GM21528 (cell line): ENCODE data around the gene PI16.
A peak's percentile ranks its signal among the peaks of the same experiment; 100 is the strongest.

ENCODE experiments used
- ATAC-seq: cut with Tn5 transposase; IDR thresholded peaks from one replicate; pipeline ENCODE4 v1.9.1; 2021; ENCODE audit warnings: mild to moderate bottlenecking, moderate library complexity; ENCODE audit not compliant: unreplicated experiment, low FRiP score

The PI16 gene, protein sequence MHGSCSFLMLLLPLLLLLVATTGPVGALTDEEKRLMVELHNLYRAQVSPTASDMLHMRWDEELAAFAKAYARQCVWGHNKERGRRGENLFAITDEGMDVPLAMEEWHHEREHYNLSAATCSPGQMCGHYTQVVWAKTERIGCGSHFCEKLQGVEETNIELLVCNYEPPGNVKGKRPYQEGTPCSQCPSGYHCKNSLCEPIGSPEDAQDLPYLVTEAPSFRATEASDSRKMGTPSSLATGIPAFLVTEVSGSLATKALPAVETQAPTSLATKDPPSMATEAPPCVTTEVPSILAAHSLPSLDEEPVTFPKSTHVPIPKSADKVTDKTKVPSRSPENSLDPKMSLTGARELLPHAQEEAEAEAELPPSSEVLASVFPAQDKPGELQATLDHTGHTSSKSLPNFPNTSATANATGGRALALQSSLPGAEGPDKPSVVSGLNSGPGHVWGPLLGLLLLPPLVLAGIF

DNA sequence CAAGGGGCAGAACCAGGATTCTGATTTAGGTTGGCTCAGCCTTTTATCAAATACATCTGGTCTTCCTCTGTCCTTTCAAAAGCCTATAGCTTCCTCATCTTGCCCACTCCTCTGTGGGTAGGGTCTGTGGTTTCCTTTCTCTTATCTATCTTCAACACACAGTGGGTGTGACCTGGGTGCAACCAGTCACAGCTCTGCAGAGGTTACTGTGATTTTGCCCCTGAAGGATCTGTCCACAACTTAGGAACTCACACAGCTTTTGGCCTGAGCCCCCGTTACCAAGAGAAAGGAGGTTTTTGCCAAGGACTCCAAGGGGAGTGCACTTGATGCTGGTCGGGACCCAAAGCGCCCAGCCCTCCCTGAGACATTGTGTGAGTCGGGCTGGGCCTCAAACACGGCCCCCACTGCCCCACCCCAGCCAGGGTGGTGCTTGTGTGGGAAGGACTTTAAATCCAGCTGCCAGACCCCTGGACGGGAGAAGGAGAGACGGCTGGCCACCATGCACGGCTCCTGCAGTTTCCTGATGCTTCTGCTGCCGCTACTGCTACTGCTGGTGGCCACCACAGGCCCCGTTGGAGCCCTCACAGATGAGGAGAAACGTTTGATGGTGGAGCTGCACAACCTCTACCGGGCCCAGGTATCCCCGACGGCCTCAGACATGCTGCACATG, at the start of gene PI16:
TSS of gene PI16 (plus strand) at position 477 of the 670 bp plus-strand sequence. CDS start at position 500, 23 bp downstream.
- ATAC-seq: no peak

DNA sequence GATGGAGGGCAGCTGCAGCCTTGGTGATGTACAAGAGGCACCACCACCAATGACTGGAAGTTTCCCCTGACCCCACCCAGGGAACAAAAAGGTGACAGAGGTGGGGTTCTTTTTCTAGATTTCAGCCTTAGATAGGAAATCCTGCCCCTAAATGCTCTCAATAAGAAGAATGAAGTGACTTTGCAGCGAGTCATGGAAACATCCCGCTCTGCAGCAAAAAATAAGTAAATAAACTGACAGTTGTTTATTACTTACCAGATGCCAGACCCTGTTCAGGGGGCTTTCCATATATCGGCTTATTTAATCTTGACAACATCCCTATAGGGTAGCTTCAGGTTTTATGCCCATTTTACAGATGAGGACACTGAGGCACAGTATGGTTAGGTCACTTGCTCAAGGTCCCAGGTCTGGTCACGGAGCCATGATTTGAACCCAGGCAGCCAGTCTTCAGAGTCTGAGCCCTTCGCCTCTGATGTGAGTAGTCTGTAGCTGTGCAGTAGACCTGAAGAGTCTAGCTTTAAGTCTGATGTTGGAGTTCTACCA, 49.6 kb upstream of the PI16 start:
- ATAC-seq: no peak

DNA sequence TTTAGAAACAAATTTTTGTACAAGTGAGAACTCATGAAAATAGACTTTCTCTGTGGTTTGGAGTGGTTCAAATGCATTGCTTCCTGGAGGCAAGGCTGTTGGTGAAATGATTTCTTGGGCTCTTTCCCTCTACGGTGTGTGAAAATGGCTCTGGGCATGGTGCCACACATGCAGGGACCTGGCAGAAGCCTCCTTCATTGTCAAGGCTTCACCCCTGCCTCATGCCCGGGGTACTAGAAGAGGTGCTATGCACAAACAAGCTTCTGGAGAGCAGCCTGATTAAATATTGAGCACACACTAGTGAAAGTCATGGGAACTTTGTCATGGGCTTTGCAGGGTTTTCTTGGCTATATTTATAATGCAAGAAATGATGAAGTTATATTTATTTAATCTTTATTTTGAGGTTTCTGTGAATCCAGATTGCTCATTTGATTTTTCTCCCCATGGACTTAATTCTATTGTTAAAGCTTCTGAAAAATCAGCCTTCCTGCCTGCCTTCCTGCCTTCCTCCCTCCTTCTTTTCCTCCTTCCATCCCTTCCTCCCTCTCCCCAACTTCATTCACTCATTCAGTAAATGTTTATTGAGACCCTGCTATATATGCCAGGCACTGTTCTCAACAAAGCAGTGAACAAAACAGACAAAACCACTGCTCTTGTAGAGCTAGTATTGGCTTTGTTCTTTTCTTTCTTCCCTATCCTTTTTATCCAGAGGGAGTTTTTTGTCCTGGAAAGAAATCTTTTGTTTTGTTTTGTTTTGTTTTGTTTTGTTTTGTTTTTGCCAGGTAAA, 47.8 kb upstream of the PI16 start:
- no peak for ATAC-seq

DNA sequence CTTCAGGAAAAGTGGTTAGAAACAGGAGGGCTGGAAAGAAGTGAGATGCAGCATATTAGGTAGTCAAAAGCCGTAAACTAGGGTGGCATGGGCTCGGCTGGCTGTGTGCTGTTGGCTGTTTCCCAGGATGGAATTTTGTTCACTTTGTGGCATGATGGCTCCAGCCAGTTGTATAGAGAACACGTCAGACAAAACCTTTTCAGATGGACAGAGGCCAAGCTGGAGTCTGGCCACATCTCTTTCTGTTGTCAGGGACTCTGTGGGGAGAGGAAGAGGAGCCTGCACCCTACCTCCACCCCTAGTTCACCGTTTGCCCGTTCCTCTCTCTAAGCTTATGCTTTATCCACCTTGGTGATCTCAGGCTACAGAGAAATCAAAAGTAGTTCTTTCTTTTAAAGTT, 46.8 kb upstream of the PI16 start:
- no peak for ATAC-seq

DNA sequence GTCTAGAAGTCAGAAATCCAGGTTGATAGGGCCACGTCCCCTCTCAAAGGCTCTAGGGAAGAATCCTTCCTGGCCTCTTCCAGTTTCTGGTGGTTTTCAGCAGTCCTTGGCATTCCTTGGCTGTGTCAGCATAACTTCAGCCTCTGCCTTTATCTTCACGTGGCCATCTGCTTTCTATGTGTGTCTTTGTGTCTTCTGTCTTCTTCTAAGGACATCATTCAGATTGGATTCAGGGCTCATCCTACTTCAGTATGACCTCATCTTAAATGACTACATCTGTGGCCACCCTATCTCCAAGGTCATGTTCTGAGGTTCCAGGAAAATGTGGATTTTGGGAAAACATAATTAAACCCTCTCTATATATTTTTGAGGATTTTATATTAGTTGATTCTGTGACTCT, 45.8 kb upstream of the PI16 start:
- ATAC-seq: no peak

DNA sequence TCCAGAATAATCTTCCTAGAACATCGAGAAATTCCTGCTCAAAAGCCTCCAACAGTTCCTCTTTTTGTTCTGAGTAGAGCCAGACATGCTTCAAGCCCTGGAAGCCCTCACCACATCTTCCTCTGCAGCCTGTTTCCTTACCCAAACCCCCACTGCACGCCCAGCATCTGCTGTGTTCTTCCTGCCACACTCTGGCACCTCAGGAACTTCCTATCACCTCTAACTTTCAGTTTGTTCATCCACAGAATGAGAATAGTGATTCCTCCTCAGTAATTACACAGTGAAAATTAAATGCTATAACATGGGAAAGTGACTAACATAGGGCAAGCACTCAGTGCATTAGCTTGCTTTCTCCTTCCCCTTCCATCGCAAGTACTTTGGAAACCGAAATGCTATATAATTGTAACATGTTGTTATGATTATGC, 42.5 kb upstream of the PI16 start:
- peak; percentile 31 for ATAC-seq

DNA sequence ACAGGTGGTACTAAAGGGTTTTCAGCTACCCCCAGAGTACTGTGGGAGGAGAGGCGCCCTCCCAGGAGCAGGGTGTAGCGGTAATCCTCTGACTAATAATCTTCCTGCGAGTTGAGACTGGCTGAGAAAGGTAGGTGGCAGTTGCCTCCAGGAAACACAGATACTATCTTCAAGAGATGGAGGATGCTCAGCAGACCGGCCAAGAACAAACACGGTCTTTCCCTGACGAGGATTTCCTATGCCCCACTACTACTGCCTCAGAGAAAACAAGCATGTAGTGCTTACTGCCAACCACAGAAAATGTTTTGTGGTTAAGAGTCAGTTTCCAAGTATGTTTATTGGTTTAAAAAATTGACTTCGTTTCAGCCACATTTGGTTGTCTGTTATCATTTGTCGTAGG, 42.0 kb upstream of the PI16 start:
- ATAC-seq: peak; percentile 92

DNA sequence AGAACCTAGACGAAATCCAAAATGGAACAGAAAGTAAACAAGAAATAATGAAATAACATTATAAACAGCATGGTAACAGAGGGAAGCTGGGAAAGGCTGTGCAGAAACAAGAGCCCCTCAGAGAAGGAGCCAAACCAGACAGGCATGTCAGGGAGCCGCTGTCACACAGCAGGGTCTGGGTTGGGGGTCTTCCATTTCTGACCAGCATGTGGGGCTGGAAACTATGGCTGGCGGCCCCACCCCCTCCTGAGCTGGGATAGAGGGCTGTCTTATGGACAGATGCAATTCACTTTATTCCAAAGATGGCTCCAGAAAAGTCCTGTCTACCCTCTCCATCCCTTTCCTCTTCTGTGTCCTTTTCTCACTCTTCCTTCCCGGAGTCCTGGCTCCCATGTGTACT, 41.5 kb upstream of the PI16 start:
- no peak for ATAC-seq

DNA sequence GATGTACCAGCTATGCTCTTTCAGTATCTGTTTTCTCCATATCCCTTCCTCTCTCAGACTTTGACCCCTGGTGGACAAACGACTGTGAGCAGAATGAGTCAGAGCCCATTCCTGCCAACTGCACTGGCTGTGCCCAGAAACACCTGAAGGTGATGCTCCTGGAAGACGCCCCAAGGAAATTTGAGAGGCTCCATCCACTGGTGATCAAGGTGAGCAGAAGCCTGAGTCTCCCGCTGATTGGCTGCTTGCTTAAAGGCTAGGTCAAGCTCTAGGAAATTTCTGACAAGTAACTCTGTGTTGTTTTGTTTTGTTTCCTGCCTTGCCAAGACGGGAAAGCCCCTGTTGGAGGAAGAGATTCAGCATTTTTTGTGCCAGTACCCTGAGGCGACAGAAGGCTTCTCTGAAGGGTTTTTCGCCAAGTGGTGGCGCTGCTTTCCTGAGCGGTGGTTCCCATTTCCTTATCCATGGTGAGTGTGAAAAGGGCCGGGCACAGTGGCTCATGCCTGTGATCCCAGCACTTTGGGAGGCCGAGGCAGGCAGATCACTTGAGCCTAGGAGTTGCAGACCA, 40.2 kb upstream of the PI16 start:
- no peak for ATAC-seq

DNA sequence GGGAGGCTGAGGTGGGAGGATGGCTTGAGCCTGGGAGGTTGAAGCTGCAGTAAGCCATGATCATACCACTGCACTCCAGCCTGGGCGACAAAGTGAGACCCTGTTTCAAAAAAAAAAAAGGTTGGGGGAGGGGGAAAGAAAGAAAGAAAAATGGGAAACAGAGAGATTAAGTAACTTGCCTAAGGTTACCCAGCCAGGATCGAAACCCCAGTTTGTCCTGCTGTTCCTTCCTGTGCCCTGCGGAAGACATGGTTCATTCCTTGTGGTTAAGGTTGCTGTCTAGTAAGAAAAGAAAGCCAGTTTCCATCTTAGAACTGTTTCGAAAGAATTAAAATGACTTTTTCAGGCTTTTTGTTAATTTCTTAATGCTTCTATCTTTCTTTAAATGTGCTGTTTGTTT, 38.9 kb upstream of the PI16 start:
- ATAC-seq: no peak

DNA sequence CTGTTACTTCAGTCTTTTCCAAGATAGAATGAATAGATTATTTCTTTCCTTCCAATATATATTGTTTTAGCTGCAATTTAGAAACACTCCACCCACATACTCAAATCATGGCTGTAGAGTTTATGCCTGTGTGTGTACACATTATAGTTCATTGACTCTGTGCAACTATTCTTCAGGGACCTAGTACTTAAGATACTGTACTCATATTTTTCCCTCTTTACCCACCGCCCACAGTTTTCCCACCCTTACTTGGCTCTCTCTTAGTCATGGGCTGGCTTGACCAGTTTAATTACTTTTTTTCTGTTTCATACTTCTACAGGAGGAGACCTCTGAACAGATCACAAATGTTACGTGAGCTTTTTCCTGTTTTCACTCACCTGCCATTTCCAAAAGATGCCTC, 38.4 kb upstream of the PI16 start:
- no peak for ATAC-seq

DNA sequence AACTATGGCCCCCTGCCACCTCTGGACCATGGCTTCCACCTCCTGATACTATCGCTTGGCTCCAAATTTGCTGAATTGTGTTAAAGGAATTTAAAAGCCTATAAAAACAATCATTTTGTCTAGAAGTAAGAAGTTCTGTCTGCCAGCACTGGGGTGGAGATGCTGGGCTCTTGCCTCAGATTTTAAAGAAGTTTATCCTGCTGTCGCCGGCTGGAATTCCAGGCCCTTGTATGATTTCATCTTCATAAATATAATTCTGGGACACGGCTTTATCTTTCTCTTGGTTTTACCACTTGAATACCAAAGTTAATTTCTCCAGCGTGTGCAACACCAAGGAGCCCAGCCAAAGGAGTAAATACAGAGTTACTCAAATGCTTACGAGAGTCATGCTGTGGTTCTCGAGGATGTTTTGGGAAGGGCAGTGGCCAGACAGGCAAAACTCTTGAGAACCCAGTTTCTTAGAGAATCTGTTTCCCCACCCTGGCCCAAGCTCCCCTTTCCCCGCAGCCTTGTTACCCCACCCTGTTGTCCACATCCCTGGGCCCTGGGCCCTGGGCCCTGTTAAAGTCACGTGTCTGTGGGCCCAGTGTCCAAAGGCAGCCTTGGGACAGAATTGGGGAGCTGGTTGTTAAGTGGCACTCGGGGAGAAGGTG, 36.9 kb upstream of the PI16 start:
- ATAC-seq: no peak

DNA sequence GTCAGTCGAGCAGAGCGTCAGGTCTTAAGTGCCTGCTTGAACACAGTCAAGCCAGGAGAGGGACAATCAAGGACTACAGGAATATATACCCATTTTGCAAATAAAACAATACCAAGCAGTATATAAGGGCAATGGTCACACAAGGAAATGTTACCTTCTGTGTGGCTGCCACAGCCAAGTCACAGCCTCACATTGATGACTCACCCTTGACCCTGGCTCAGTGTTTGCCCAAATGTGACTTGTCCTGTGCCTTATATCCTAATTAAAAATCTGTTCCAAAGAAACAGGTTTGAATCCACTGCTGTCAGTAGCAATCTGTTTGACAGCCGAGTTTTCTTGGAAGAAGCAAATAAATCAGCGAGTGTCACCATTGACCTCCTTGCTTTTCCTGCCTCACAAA, 34.5 kb upstream of the PI16 start:
- no peak for ATAC-seq

DNA sequence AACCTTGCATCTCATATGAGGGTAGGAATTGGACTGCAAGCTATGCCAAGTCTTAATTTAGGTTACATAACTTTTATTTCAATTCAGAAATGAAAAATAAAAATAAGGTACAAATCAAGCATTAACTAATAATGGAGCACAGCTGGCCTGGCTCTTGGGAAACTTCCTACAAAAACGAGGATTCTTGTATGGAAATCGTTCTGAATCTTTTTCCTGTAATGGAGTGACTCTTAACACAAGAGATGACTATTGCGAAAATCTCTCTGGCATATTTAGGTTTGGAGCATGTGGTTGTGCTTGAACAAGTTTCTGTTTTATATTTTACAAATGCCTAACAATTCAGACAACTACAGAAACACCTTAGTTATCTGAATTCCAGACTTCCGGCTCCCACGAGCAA, 34.0 kb upstream of the PI16 start:
- ATAC-seq: no peak

DNA sequence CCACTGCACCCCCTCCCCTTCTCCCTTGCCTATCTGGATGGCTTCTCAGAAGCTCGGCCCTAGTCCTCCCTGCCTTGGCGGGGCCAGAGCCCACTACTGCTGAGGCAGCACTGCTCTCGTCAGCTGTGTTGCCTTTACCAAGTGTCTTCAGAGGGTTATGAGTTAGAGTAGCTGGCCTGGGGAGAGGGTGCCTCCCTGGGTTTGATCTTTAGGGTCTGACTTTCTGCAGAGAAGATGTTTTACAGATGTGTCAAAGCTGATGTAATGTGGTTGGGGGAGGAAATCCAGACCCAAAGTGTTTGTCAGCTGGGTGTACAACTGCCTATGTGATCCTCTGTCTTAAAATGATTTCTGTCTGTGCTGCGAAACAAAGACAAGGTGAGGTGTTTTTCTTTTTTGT, 30.4 kb upstream of the PI16 start:
- ATAC-seq: no peak

DNA sequence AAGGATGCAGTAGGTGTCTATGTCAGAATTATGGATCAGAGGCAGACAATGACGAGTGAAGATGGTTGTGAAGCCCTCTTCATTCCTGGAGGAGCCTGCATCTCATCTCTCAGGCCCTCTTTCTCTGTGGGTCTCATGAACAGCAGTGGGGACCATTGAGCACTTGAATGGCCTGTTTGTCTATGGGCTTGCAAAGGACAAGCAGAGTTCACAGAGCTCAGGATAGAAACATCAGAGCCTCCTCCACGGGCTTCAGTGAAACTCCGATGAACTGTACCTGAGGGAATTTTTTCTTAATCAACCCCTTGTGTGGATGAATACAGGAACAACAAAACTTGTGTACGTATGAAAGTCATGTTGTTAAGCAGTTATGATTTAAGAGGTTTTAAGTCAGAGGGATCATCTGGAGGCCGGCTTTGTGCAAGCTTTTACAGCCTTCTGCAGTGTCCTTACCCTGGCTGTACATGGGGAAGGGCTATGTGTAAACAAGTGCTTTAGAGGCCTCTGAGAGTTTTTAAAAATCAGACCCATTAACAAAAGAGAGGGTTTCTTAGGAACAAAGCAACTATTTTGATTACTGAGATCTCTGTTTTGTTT, 29.7 kb upstream of the PI16 start:
- ATAC-seq: no peak

DNA sequence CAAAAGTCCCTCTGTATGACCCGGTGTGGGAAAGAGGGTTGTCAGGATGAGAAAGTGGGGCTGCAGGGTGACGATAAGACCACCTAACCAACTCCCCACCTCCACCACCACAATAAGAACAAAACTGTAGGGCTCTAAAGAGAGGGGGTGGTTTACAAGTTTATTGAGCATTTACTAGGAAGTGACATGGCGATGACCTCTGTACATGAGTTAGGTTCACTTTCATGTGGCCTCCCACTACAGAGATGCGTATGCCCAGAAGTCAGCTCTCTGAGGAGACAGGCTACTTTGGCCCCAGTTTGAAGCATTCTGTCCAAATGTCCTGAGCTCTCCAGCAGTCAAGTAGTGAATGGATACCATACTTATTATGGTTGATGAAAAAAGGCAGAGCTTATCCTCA, 28.7 kb upstream of the PI16 start:
- no peak for ATAC-seq

DNA sequence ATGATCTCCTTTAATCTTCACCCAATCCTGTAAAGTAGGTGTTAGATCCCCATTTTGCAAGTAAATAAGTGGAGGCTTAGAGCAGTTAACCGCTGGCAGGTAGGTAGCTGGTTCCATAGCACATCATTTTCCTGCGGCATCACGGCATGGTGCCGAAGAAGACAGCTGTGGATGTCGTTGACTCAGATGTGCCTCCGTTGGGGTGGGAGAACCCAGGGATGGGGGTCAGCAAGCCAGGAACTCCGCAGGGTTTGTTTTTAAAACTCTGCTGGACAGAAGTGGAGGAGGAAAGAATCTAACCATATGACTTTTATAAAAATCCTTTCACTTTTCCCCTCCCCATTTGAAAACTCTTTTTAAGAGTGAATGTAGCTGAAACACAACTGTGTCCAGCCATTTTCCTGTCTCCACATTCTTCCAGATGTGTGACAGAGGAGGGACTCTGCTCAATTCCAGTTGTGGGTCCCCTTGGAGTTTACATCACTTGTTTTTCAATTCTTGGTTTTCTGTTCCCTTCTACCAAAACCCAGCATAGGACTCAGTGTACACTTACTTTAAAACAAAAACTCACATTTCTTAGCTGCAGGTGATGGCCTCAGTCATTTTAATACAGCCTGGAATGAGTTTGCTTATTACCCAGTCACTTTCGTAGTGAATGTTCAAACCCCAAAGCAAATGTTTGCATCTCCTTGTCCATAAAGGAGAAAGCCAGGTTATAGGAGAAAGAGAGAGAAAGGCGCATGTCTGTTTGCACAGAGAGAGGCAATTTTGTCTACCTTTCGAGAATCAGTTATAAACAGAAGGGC, 27.6 kb upstream of the PI16 start:
- no peak for ATAC-seq
